Activated CD4-positive, alpha-beta T cell treated with anti-CD3 and anti-CD28 coated beads, Interleukin-2, amount 50 U/mL, for 4 hours (primary cell): ENCODE measurements around the gene RASGRP3.

Experiments used
- DNase-seq, 2 experiments: peaks; one replicate each; pipeline ENCODE4 v3.0.0-alpha.2; 2020

Gene RASGRP3

GRCh38 chr2:33525666-33526065, 49.2 kb downstream of the RASGRP3 start:
- DNase-seq = no peak

GRCh38 chr2:33526132-33526531, 49.7 kb downstream of the RASGRP3 start:
- no peak for DNase-seq

- DNase-seq = no peak
Measured at GRCh38 chr2:33526921-33527320, 50.5 kb downstream of the RASGRP3 start.

- DNase-seq = no peak
Measured at GRCh38 chr2:33528441-33528950, 52.0 kb downstream of the RASGRP3 start.

GRCh38 chr2:33529771-33530481, 53.5 kb downstream of the RASGRP3 start:
- DNase-seq = no peak

- DNase-seq = no peak
Measured at GRCh38 chr2:33530690-33531548, 54.5 kb downstream of the RASGRP3 start.

- no peak for DNase-seq
Measured at GRCh38 chr2:33531549-33532059, 55.2 kb downstream of the RASGRP3 start.

- DNase-seq = no peak
Measured at GRCh38 chr2:33532146-33532545, 55.7 kb downstream of the RASGRP3 start.

- DNase-seq = no peak
Measured at GRCh38 chr2:33532966-33533365, 56.5 kb downstream of the RASGRP3 start.

- DNase-seq = no peak
Measured at GRCh38 chr2:33535421-33535820, 59.0 kb downstream of the RASGRP3 start.

DNA sequence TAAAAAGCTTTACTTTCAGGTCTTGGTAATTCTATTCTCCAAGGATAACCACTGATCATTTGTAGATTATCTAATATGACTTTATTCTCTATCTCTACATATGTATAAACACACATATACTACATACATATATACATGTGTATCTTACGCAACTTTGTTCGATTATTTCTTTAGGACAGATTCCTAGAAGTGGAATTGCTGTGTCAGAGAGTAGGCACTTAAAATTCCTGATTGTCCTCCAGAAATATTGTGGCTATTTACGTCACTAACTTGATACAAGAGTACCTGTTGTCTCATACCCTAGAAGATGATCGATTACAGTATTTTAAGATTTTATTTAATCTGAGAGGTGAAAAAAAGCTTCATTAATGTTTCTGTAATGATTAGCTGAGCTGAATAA, 64.8 kb downstream of the RASGRP3 start:
- DNase-seq = no peak

DNA sequence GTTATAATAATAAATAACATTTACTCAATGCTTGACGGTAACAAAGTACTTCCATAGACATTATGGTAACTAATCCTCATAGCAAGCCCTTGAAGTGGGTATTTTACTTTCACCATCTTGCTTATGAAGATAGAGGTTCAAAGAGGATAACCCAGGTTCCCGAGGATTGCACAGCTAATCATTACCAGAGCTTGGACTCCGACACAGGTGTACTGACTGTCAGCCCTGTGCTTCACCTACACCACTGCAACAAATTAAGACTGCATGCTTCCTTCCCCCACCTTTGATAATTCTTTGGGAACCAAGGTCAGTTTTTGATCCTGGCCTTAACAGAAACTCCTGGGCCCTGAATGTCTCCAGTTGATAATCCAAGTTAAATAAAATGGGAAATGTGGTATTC, 73.8 kb downstream of the RASGRP3 start:
- no peak for DNase-seq

DNA sequence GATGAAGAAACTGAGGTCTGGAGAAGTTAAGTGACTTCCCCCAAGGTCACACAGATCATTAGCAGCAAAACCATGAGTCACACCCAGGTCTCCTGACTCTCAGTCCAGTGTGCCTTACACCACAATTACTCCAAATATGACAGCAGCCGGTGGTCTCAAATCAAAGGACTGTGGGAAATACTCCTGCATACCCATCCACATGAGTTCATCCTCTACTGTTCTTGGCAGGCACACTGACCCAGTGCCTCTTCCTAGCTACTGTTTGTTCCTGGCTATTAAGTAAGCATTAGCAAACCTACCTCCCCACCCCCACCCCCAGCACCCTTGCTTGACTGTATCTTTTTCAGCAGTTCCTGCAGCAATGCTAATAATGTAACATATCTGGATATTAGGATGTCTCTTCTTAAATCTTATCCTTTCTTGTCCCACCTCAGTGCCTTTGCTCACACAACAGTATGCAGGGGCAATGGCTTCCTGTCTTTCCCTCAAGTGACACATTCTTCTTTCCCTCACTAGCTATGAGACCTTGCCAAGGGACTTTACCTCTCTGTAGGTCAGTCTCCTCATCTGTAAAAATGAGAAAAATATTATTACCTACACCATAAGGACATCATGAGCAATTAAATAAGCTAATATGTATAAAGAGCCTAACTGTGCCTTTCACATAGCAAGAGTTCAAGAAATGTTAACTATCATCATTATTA, 76.5 kb downstream of the RASGRP3 start:
- no peak for DNase-seq

DNA sequence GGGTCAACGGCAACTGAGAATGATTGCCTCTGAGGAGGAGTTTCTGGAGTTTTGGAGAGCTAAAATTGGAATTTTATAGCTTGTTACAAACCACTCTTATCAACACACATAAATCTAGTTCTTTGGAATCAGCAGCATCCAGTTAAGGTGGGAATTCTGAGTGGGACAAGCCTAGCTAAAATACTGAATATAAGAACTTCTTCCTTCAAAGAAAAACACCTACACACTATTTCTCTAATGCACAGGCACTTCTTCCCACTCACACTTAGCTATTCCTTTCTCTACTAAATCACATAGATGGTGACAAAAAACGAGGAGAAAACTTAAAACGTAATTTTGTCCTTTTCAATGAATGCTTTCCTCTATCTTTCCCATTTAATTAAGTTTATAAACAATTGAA, 79.2 kb downstream of the RASGRP3 start:
- DNase-seq = no peak

- DNase-seq = no peak
Measured at GRCh38 chr2:33559328-33559727, 82.9 kb downstream of the RASGRP3 start.

GRCh38 chr2:33560017-33560416, 83.6 kb downstream of the RASGRP3 start:
- no peak for DNase-seq

- DNase-seq = no peak
Measured at GRCh38 chr2:33561872-33562271, 85.4 kb downstream of the RASGRP3 start.

DNA sequence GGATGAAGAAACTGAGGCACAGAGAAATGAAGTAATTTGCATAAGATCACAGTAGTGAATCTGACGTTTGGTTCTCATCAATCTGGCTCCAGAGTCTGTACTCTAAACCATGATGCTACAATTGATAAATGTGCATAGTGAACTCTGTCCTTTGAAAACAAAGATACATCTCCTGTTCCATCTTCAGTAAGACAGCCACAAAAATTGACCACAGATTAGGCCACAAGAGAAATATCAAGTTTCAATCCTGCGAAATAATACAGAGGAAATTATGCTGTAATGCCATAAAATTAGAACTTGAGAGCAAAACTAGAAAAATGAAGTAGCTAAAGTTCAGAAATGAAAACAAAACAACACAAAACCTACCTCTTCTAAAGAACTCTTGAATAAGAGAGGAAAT, 94.2 kb downstream of the RASGRP3 start:
- no peak for DNase-seq

DNA sequence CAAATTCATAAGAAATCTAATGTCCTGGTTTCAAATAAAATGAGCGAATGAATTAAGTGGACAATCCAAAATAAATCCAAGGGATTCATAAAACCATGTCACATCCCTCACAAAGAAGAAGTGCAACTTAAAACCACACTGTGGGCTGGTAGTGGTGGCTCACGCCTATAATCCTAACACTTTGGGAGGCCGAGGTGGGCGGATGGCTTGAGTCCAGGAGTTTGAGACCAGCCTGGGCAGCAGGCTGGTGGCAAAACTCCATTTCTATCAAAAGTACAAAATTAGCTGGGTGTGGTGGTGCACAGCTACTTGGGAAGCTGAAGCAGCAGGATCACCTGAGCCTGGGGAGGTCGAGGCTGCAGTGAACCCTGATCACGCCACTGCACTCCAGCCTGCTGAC, 97.2 kb downstream of the RASGRP3 start:
- DNase-seq = no peak

GRCh38 chr2:33577084-33577483, 100.6 kb downstream of the RASGRP3 start:
- no peak for DNase-seq

- no peak for DNase-seq
Measured at GRCh38 chr2:33577668-33578067, 101.2 kb downstream of the RASGRP3 start.

GRCh38 chr2:33579227-33579626, 102.8 kb downstream of the RASGRP3 start:
- DNase-seq = no peak

GRCh38 chr2:33581872-33582271, 105.4 kb downstream of the RASGRP3 start:
- DNase-seq = no peak
